ENCODE results near the gene ZNF592.

GRCh38 chr15:84834969-84835368, 86.6 kb downstream of the ZNF592 start:
- TF ChIP-seq CTCF (IDR thresholded peaks at IDR 0.05) (no peak), POLR2A (IDR thresholded peaks at IDR 0.05) (no peak)
